Calu3 (cell line): ENCODE results near the gene CES2. TPM values are rescaled to one million over a fixed set of nuclear protein-coding genes. Genes with fewer than 3 reads are reported as not detected.

Source experiments
- BruUV-seq: library from RNA; stranded (reverse); fragments of 400-500 nt; replicated peaks from 2 replicates; lab custom pipeline; 2021; lab: Mats Ljungman, UMichigan
- CTCF ChIA-PET: fragments of 300-600 bp; sonication (Branson Sonifier 250); formaldehyde crosslinking; loops from one replicate; lab custom pipeline; 2022; ENCODE audit warnings: antibody characterized with exemption; lab: Charles Lee
- DNase-seq: peaks from one replicate; pipeline ENCODE4 v3.0.0; 2022
- H3K27ac Mint-ChIP-seq: one replicate; pipeline ENCODE4 v1.8.0; 2022; ENCODE audit warnings: mixed read lengths; ENCODE audit not compliant: unreplicated experiment
- H3K27me3 Mint-ChIP-seq: one replicate; pipeline ENCODE4 v1.8.0; 2022; ENCODE audit warnings: mixed read lengths; ENCODE audit not compliant: unreplicated experiment
- H3K36me3 Mint-ChIP-seq: one replicate; pipeline ENCODE4 v1.8.0; 2022; ENCODE audit warnings: mild to moderate bottlenecking, moderate library complexity, mixed read lengths; ENCODE audit not compliant: insufficient read depth, unreplicated experiment
- H3K4me1 Mint-ChIP-seq: one replicate; pipeline ENCODE4 v1.8.0; 2022; ENCODE audit warnings: mild to moderate bottlenecking, low read depth, mixed read lengths; ENCODE audit not compliant: unreplicated experiment
- H3K4me3 Mint-ChIP-seq: one replicate; pipeline ENCODE4 v1.8.0; 2022; ENCODE audit warnings: mild to moderate bottlenecking, low read depth, moderate library complexity, mixed read lengths; ENCODE audit not compliant: unreplicated experiment
- H3K9me3 Mint-ChIP-seq: one replicate; pipeline ENCODE4 v1.8.0; 2022; ENCODE audit warnings: low read depth, mixed read lengths; ENCODE audit not compliant: unreplicated experiment
- intact Hi-C: fragments of 100-400 bp; cut with micrococcal nuclease; formaldehyde crosslinking; loops from one replicate; pipeline ENCODE4 v1.10.0; 2022; ENCODE audit not compliant: unreplicated experiment
- total RNA-seq: library from RNA; stranded (reverse); gene quantifications from 2 replicates; pipeline ENCODE4 v1.2.3, GENCODE V29; 2022
- TF ChIP-seq, protein P1 (sequence below): fragments of 200-600 bp; IDR thresholded peaks from one replicate; pipeline ENCODE4 v1.8.0; 2022; ENCODE audit warnings: antibody characterized with exemption; ENCODE audit not compliant: unreplicated experiment

CES2 gene
- total RNA-seq, 1 experiment from 2014 or later, result 61.1 TPM

DNA sequence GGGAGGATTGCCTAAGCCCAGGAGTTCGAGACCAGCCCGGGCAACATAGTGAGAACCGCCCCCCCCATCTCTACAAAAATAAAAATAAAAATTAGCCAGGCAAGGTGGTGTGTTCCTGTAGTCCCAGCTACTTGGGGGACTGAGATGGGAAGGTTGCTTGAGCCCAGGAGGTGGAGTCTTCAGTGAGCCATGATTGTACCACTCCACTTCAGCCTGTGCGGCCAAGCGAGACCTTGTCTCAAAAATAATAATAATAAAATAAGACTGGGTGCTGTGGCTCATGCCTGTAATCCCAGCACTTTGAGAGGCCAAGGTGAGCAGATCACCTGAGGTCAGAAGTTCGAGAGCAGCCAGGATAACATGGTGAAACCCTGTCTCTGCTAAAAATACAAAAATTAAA, 43.5 kb upstream of the CES2 start:
- no TSS peak for BruUV-seq
- intact Hi-C loops, result no loop called here
- DNase-seq, result no peak
- Mint-ChIP-seq H3K4me1 (peaks cover 13% of the 10 kb centered on the region), H3K9me3 (no peaks in the 10 kb centered on the region), H3K27me3 (no peaks in the 10 kb centered on the region), H3K4me3 (no peak overlapping the region), H3K36me3 (peaks cover 9% of the 10 kb centered on the region), H3K27ac (no peak overlapping the region)
- CTCF ChIA-PET, result interaction anchor here (1.3 kb wide), 2 partner anchors 17 to 19 kb away, joined by 4 read pairs; no protein-coding TSS in a partner anchor
- TF ChIP-seq, protein P1, sequence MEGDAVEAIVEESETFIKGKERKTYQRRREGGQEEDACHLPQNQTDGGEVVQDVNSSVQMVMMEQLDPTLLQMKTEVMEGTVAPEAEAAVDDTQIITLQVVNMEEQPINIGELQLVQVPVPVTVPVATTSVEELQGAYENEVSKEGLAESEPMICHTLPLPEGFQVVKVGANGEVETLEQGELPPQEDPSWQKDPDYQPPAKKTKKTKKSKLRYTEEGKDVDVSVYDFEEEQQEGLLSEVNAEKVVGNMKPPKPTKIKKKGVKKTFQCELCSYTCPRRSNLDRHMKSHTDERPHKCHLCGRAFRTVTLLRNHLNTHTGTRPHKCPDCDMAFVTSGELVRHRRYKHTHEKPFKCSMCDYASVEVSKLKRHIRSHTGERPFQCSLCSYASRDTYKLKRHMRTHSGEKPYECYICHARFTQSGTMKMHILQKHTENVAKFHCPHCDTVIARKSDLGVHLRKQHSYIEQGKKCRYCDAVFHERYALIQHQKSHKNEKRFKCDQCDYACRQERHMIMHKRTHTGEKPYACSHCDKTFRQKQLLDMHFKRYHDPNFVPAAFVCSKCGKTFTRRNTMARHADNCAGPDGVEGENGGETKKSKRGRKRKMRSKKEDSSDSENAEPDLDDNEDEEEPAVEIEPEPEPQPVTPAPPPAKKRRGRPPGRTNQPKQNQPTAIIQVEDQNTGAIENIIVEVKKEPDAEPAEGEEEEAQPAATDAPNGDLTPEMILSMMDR, result no peak

DNA sequence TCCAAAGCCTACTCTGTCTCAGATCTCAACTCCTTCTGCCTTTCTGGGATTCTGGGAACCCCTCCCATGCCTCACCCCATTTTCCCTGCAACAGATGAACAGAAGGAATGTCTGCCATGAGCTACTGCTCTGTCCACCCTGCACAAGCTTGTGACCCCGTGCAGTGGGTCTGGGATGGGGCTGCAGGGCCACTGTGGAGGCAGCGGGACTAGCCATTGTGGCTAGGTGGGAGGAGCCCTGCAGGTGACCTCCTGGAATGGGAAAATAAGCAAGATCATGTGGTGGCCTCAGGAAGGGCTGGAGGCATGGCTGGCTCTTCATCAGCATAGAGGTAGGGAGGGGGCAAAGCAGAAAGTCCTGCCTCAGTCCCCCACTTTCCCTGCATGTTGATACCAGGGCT, 41.3 kb upstream of the CES2 start:
- Mint-ChIP-seq H3K9me3 (no peaks in the 10 kb centered on the region), H3K4me1 (peaks cover 22% of the 10 kb centered on the region), H3K27me3 (no peaks in the 10 kb centered on the region), H3K27ac (no peak overlapping the region), H3K4me3 (no peak overlapping the region), H3K36me3 (peaks cover 4% of the 10 kb centered on the region)
- DNase-seq, result no peak
- intact Hi-C loops, result loop anchor here (2.0 kb wide), 1 partner anchor 35 kb away; no protein-coding TSS in a partner anchor
- CTCF ChIA-PET, result no interaction called here
- TF ChIP-seq, protein P1, result no peak
- BruUV-seq, result no TSS peak

- intact Hi-C loops, result loop anchor here (2.0 to 5.0 kb wide), 2 partner anchors 34 to 52 kb away; no protein-coding TSS in a partner anchor
- peak; percentile 77 for DNase-seq
- Mint-ChIP-seq H3K27me3 (no peaks in the 10 kb centered on the region), H3K4me1 (peaks cover 33% of the 10 kb centered on the region), H3K4me3 (no peak overlapping the region), H3K9me3 (no peaks in the 10 kb centered on the region), H3K36me3 (peaks cover 4% of the 10 kb centered on the region), H3K27ac (no peak overlapping the region)
- CTCF ChIA-PET, result interaction anchor here (0.6 to 2.0 kb wide), 7 partner anchors 14 to 142 kb away, joined by 4 to 23 read pairs (median 5); partner anchors contain the start of genes PDP2 and RRAD
- no TSS peak for BruUV-seq
- TF ChIP-seq, protein P1, result peak; percentile 94
Measured at GRCh38 chr16:66894948-66895688, 40.2 kb upstream of the CES2 start.

GRCh38 chr16:66895689-66895979, 39.7 kb upstream of the CES2 start:
- BruUV-seq, result no TSS peak
- Mint-ChIP-seq H3K27me3 (no peaks in the 10 kb centered on the region), H3K9me3 (no peaks in the 10 kb centered on the region), H3K4me1 (peaks cover 38% of the 10 kb centered on the region), H3K4me3 (no peak overlapping the region), H3K27ac (no peak overlapping the region), H3K36me3 (peaks cover 4% of the 10 kb centered on the region)
- TF ChIP-seq, protein P1, result no peak
- CTCF ChIA-PET, result interaction anchor here (0.6 to 2.0 kb wide), 7 partner anchors 15 to 142 kb away, joined by 4 to 23 read pairs (median 5); partner anchors contain the start of genes PDP2 and RRAD
- intact Hi-C loops, result loop anchor here (2.0 to 5.0 kb wide), 2 partner anchors 33 to 52 kb away; no protein-coding TSS in a partner anchor
- DNase-seq, result no peak
